HEK293T (cell line): ENCODE measurements around the gene CCDC88B.

Source experiments
- BHLHE40 ChIP-seq: fragments of 450-650 bp; IDR thresholded peaks from 2 replicates; pipeline ENCODE4 v1.6.1; 2016; ENCODE audit warnings: mild to moderate bottlenecking, moderate library complexity, borderline replicate concordance
- CTBP1 ChIP-seq: fragments of 450-650 bp; IDR thresholded peaks from 2 replicates; pipeline ENCODE4 v1.6.1; 2016; ENCODE audit warnings: borderline replicate concordance
- ELF4 ChIP-seq: fragments of 450-650 bp; IDR thresholded peaks from 2 replicates; pipeline ENCODE4 v1.6.1; 2017; ENCODE audit warnings: antibody characterized with exemption
- FOXA1 ChIP-seq: fragments of 450-650 bp; IDR thresholded peaks from 2 replicates; pipeline ENCODE4 v1.6.1; 2016; ENCODE audit warnings: mild to moderate bottlenecking
- FOXK2 ChIP-seq: fragments of 450-650 bp; IDR thresholded peaks from 2 replicates; pipeline ENCODE4 v1.6.1; 2016; ENCODE audit warnings: mild to moderate bottlenecking
- FOXM1 ChIP-seq: fragments of 450-650 bp; IDR thresholded peaks from 2 replicates; pipeline ENCODE4 v1.6.1; 2017; ENCODE audit warnings: mild to moderate bottlenecking, borderline replicate concordance
- HDGF ChIP-seq: fragments of 450-650 bp; IDR thresholded peaks from 2 replicates; pipeline ENCODE4 v1.6.1; 2017; ENCODE audit warnings: antibody characterized with exemption, borderline replicate concordance
- NFRKB ChIP-seq: fragments of 450-650 bp; IDR thresholded peaks from 2 replicates; pipeline ENCODE4 v1.6.1; 2016; ENCODE audit warnings: mild to moderate bottlenecking, moderate library complexity
- PKNOX1 ChIP-seq: fragments of 450-650 bp; IDR thresholded peaks from 2 replicates; pipeline ENCODE4 v1.6.1; 2016
- SP1 ChIP-seq: fragments of 450-650 bp; IDR thresholded peaks from 2 replicates; pipeline ENCODE4 v1.6.1; 2017
- SUZ12 ChIP-seq: fragments of 450-650 bp; IDR thresholded peaks from 2 replicates; pipeline ENCODE4 v1.6.1; 2016; ENCODE audit warnings: mild to moderate bottlenecking
- TARDBP ChIP-seq: fragments of 450-650 bp; IDR thresholded peaks from 2 replicates; pipeline ENCODE4 v1.6.1; 2016
- ZNF384 ChIP-seq: fragments of 450-650 bp; IDR thresholded peaks from 2 replicates; pipeline ENCODE4 v1.6.1; 2016

GRCh38 chr11:64327993-64328392 is 12.0 kb upstream of the CCDC88B start:
- TF ChIP-seq BHLHE40, result no peak
- TF ChIP-seq FOXK2, result no peak
- TF ChIP-seq SP1, result no peak
- TF ChIP-seq SUZ12, result no peak
- no peak for TF ChIP-seq NFRKB
- TF ChIP-seq ZNF384, result no peak
- TF ChIP-seq TARDBP, result no peak
- TF ChIP-seq ELF4, result no peak
- TF ChIP-seq CTBP1, result no peak
- TF ChIP-seq FOXM1, result no peak
- no peak for TF ChIP-seq HDGF
- TF ChIP-seq FOXA1, result no peak
- no peak for TF ChIP-seq PKNOX1
